ENCODE results near the gene MRPS5. TPM values are rescaled to one million over a fixed set of nuclear protein-coding genes. Genes with fewer than 3 reads are reported as not detected.

Gene MRPS5
- 10 to 100 TPM; 32.2 to 33.7 TPM for total RNA-seq
- long read RNA-seq, donor 1, transcript MRPS5-201 (12 exons, 1,652 nt) = major isoform, 12 of 19 reads
- long read RNA-seq, donor 1, partial matches to known transcripts = 4 of 19 reads
- long read RNA-seq, donor 1, other reads (novel, unspliced or antisense) = 2 of 19 reads
- long read RNA-seq, donor 2, transcript MRPS5-201 (12 exons, 1,652 nt) = major isoform, 53 of 64 reads
- long read RNA-seq, donor 2, partial matches to known transcripts = 6 of 64 reads
- long read RNA-seq, donor 2, other reads (novel, unspliced or antisense) = 1 of 64 reads

DNA sequence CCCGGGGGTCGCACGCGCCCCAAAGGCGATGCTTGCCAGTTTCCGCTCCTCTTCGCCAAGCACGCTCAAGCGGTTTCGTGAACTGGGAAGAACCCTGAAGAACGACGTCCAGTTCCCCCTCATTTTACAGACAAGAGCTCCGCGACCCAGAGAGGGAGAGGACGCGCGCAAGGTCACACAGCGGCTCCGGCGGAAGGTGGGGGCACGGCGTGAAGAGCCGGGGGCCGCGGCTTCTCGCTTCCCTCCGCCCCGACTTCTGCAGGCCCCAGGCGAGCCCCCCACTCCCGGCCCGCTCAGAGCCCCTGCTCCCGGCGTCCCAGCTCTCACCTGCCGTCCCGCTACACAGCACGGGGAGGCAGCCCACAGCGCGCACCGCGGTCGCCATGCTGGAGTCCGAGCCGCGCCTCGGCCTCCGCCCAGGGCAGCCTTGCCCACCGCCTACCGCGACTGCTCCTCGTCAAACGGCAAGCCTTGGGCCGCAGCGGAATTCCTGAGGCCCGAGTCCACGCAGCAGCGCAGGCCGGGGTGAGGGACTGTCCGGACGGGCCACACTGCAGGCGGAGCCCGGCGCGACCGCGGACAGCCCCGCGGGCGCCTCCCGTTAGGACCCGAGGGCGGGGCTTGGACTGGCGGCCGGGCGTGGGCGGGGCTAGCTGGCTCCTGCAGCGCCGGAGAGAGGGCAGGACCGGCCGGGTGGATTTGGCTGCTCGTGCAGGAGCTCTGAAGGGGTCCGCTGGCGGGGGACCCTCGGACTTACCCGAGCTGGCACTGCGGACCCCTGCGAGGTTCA, at the start of gene MRPS5:
Gene MRPS5, minus strand, starts transcription at position 402 of the 790 bp plus-strand sequence. Its CDS starts 17 bp downstream, at position 385.
- DNase-seq (ENCODE audit: low spot score) = peak; percentile 95
- intact Hi-C loops (cut with DNase I) = loop anchor here in 1 of 2 donors (2.0 kb wide), 1 partner anchor 65 kb away; no protein-coding TSS in a partner anchor

DNA sequence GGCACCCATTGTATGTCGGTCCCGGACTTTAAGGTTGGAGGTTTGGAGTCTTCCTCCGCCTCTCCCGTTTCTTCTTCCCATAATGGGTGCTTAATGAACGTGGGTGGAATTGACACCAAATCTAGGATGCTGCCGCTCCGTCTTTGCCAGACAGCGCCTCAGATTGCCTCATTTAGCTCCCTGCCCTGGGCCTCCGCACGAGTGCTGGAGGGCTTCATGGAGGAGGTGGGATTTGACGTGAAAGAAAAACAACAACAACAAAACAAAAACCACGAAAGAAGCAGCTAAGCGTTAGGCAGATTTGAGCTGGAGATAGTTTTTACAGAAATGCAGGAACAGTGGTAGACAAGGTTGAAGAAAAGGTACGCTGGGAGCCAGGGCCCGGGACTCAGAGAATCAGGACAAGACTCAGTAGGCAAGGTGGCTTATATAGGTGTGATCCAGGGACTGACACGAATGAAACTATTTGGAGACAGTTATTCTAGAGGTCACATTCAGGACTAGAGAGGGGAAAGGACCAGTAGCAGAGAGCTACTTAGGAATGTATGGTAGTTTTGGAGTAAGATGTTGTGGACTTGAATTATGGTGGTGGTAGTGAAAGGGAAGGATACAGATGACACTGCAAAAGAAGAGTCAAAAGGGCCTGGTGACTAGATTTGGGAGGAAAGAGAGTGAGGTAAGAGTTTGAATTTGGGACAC, 44.6 kb upstream of the MRPS5 start:
- intact Hi-C loops (cut with DNase I) = no loop called here
- DNase-seq (ENCODE audit: low spot score) = no peak

DNA sequence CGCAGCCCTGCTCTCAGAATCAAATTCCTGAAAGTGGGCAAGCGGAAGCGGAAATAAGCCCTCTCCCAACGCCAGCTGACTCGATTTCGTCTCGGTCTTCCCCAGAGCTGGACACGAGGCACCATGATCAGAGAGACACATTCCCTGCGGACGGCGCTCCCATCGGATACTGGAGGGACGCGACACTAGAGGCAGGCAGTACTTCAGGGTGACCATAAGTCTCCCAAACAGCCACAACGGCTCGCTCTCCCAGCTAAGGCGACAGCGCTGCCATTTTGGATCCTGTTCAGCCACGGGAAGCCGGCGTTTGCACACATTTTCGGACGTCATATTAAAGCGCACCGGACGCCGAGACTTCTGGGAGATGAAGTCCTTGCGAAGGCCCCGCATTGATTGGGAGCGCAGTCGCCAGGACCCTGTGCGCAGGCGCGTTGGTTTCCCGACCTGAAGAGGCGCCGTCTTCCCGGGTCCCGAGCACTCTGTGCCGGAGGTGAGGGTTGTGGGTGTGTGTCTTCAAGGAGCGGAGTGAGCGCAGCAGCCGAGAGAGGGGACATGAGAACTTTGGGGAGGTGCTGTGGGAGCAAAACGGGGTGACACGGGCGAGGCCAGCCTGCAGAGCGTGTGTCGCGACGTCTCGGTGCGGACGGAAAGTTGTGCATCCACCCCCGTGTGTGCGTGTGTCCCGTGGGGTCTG, 43.9 kb upstream of the MRPS5 start, which contains the start of gene ZNF2:
Gene ZNF2, plus strand, starts transcription at position 439 of the 694 bp plus-strand sequence. CDS start 10,418 bp downstream, outside the sequence.
- intact Hi-C loops (cut with DNase I) = no loop called here
- DNase-seq (ENCODE audit: low spot score) = peak; percentile 99

DNA sequence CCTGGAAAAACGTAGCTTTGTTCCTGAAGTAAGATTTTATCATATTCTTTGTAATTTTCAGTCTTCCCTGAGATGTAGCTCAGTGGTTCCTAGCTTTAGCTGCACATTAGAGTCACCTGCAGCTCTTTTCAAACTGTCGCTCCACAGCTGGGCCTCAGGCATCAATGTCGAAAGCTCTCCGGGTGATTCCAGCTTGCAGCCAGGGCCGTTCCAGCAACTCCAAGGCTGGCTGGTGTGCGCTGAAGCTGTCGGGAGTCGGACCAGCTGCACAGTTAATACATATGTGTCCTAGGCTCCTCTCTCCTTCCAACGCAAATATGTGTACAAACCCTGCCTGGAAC, 43.4 kb upstream of the MRPS5 start:
- DNase-seq (ENCODE audit: low spot score) = no peak
- intact Hi-C loops (cut with DNase I) = no loop called here

DNA sequence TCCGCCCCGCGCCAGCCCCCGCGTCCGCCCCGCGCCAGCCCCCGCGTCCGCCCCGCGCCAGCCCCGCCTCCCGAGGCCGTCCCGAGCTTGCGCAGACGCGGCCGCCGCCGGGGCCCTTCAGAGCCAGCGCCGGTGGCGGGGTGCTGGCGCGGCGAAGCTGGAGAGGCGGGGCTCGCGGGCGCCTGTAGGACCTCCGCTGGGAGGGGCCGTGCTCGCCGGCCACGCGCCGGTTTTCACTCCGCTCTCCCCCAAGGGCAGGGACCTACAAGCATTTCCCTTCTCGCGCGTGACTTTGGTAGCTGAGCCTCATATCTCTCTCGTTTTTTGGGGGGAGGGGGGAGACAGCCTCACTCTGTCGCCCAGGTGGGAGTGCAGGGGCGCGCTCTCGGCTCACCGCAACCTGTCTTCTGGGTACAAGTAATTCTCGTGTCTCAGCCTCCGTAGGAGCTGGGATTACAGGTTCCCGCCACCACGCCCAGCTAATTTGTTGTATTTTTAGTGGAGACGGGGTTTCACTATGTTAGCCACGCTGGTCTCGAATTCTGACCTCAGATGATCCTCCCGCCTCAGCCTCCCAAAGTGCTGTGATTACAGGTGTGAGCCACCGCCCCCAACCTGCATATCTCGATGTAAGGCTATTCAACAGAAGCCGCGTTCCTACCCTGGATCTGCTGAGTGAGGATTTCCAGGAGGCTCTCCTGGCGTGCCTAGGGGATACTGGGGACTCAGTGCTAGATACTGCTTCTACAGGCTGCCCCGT, 38.3 kb upstream of the MRPS5 start, which contains the start of gene ZNF514:
Gene ZNF514, minus strand, starts transcription at position 159 of the 760 bp plus-strand sequence. CDS start 6,595 bp downstream, outside the sequence.
- peak; percentile 92 for DNase-seq (ENCODE audit: low spot score)
- intact Hi-C loops (cut with DNase I) = no loop called here

DNA sequence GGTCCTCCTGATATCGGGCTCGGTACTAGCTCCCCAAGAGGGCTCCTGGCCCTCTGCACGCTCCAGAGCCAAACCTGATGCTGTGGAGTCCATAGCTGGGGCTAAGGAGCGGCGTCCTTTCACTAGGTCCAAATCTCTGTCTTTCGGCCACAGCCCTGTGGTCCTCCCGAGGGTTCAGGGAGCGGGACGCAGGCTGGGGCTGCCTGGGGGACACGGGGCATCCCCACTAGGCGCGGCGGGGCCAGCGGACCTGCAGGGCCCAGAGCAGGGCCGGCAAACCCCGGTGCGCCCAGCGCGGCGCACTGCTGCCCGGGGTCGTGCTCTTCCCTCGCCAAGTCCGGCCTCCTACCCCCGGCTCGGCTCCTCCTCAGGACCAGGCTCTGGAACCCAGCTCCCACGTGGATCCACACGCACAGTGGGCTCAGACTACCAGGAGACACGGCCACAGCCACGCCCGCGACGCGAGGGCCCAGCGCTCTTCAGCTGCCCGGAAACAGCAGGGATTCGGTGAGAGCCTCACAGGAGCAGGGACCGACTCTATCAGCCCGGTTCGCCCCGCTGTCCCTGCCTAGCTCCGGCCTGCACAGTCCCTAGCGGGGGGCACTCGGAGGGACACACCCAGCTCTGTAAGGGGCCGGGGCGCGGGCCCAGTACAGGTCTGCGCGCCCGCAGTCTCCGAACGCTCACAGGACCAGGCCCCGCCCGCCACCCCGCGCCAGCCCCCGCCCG, 37.4 kb upstream of the MRPS5 start:
- intact Hi-C loops (cut with DNase I) = loop anchor here in 1 of 2 donors (1.0 kb wide), 1 partner anchor 10 kb away; no protein-coding TSS in a partner anchor
- peak; percentile 88 for DNase-seq (ENCODE audit: low spot score)

DNA sequence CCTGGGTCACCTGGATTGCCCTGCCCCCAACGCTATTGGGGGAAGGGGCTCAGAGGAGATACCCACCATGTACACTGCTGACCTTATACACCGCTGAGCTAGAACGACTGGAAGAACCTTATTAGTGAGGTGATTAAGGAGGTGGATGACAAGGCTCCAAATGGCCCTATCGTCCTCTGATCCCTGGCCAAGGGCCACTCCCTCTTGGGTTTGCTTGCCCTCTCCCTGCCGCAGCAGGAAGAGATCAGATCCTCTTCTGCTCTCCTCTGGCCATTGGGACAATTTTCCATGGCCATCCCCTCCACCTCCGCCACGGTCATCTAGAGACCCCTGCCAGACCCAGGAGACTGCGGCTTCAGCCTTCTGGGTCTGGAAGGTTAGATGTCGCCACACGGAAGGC, 36.8 kb upstream of the MRPS5 start:
- intact Hi-C loops (cut with DNase I) = loop anchor here in 1 of 2 donors (1.0 kb wide), 1 partner anchor 9 kb away; no protein-coding TSS in a partner anchor
- no peak for DNase-seq (ENCODE audit: low spot score)

DNA sequence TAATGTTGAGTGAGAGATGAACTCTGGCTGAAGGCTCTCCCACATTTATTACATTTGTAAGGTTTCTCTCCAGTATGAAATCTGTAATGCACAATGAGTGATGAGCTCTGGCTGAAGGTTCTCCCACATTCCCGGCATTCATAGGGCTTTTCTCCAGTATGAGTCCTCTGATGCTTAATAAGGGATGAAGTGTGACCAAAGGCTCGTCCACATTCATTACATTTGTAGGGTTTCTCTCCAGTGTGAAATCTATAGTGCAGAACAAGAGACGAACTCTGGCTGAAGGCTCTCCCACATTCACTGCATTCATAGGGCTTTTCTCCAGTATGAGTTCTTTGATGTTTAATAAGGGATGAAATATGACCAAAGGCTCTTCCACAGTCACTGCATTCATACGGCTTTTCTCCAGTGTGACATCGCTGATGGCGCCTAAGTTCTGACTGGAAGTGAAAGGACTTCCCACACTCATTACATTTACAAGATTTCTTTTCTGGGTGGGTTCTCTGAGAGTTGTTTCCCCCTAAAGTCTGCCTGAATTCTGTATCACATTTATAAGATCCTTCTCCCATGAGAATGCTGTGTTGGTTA, 27.9 kb upstream of the MRPS5 start:
- DNase-seq (ENCODE audit: low spot score) = no peak
- intact Hi-C loops (cut with DNase I) = loop anchor here in 1 of 2 donors (1.0 kb wide), 1 partner anchor 9 kb away; no protein-coding TSS in a partner anchor

DNA sequence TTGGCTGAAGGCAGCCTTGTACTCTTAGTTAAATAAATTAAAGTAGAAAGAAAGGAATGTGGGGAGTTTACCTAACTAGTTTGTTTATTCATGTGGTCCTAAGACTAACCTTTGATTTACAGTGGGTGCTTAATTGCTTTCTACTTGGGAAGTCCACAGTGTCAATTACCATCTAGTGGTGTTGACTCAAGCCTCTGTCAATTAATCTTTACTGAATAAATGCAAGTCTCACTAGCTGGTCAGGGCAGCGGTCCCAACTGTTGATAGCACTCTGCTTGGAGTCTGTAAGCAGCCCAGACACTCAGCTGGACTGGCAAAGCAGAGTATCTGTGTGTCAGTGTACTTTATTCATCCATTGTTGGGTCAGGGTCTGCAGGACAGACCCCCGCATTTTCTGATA, 22.2 kb upstream of the MRPS5 start:
- no peak for DNase-seq (ENCODE audit: low spot score)
- intact Hi-C loops (cut with DNase I) = no loop called here

DNA sequence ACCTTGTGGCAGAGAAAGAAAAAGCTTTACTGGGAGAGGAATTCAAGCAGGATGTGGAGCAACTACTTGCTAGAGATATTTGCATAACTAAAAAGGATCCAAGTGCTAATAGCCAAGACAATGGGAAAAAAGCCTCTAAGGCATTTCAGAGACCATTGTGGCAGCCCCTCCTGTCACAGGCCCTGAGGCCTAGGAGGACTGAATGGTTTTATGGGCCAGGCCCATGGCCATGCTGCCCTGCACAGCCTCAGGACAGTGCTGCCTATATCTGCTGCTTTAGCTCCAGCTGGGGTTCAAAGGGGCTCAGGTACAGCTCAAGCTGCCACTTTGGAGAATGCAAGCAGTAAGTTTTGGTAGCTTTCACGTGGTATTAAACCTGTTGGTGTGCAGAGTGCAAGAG, 17.1 kb upstream of the MRPS5 start:
- intact Hi-C loops (cut with DNase I) = no loop called here
- no peak for DNase-seq (ENCODE audit: low spot score)

DNA sequence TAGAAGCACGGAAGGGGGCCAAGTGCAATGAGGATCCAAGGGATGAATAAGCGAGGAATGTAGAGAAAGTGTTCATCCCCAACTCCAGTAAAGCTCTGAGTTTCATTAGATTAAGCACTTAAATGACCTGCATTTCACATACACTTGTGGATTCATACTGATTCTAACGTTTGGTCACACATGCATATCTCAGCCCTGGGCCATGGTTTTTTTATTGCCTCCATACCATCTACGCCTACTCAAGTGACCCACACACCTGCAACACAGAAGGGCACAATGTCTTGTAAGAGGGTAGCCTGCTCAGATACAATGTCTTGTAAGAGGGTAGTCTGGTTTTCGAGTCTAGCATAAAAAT, 566 bp upstream of the MRPS5 start:
- no peak for DNase-seq (ENCODE audit: low spot score)
- intact Hi-C loops (cut with DNase I) = no loop called here

DNA sequence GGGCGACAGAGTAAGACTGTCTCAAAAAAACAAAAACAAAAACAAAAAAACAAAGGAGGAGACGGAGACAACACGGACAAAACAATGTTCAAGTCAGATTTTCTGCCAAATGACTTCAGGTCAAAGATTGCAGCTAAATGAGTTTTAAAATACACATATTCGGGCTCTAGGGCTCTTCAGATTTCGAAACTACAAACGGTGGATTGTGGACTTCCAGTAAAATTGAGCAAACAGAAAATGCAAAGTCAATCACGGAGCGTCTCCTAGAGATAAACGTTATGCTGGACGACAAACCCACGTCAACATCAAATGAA, 558 bp downstream of the MRPS5 start:
- DNase-seq (ENCODE audit: low spot score) = no peak
- intact Hi-C loops (cut with DNase I) = loop anchor here in 1 of 2 donors (2.0 kb wide), 1 partner anchor 64 kb away; no protein-coding TSS in a partner anchor

DNA sequence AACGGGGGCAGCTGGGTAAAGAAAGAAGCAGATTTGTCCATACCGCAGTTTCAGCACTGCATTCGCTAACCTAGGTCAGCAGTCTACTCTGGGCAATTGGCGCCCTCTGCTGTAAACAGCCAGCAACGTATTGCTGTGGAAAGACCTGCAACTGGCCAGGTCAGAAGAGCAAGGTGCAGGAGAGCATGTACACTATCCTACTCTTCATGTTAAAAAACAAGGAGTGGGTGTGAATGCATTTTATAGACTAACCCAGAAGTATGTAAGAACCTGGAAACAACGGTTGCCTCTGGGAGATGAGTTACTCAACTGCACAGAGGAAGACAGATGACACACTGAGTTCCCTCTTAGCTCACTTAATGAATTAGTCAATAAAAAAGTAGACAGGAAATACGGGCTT, 6.2 kb downstream of the MRPS5 start:
- peak; percentile 86 for DNase-seq (ENCODE audit: low spot score)
- intact Hi-C loops (cut with DNase I) = no loop called here

DNA sequence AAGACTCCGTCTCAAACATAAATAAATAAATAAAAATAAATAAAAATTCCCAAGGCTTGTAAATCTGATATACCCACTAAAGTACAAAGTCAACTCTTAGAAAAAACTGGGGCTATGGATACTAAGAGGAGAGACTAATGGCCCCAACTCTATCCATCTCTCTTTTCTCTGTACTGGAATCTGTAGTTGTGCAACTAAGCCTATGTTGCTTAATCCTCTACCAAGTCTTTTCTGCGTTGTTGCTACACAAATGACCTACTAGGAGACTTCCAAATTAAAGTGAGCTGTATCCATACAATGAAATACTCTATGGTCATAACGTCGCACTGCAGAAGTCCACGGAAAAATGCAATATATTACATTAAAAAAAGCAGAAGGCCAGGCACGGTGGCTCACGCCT, 8.1 kb downstream of the MRPS5 start:
- DNase-seq (ENCODE audit: low spot score) = no peak
- intact Hi-C loops (cut with DNase I) = no loop called here

DNA sequence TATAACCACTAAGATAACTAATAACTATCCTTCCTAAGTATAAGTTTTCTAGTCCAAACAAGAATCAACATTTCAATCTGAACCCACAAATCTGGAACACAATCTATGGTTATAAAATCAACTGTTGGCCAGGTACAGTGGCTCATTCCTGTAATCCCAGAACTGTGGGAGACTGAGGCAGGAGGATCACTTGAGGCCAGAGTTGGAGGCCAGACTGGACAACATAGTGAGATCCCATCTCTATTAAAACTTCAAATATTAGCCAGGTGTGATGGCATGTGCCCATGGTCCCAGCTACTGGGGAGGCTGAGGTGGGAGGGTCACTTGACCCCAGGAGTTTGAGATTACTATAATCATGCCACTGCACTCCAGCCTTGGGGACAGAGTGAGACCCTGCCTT, 11.2 kb downstream of the MRPS5 start:
- intact Hi-C loops (cut with DNase I) = no loop called here
- no peak for DNase-seq (ENCODE audit: low spot score)

DNA sequence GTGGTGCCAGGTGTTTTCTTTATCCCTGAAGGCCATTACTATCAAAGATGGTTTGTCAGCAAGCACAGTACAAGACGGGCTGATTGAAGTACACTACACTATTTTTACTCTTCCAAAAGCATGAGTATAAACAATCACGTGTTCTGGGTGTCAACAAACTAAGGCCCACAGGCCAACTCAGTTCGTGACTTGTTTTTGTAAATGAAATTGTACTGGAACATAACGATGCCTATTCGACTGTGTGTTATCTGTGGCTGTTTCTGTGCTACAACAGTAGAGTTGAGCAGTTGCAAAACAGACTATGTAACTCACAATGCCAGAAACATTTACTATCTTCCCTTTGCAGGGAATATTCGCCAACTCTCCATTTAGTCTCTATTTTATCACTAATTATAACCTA, 12.3 kb downstream of the MRPS5 start:
- intact Hi-C loops (cut with DNase I) = no loop called here
- no peak for DNase-seq (ENCODE audit: low spot score)

DNA sequence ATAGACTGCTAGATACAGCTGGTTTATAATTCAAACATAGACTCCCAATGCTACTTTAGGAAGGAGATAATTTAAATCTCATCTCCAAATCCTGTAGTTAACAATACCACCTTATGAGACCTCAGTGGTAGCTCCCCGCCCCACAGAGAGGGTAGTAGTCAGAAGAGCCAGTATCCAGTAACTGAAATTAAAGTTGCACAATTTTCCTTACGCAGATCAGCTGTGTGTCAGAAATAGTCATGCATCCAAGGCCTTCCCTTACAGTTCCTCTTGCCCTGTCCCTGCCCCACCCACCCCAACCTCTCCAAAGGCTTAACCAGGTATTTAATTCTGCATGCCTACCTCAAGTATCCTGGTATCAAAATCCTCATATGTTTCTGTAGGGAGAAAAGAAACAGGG, 15.5 kb downstream of the MRPS5 start:
- intact Hi-C loops (cut with DNase I) = no loop called here
- no peak for DNase-seq (ENCODE audit: low spot score)

DNA sequence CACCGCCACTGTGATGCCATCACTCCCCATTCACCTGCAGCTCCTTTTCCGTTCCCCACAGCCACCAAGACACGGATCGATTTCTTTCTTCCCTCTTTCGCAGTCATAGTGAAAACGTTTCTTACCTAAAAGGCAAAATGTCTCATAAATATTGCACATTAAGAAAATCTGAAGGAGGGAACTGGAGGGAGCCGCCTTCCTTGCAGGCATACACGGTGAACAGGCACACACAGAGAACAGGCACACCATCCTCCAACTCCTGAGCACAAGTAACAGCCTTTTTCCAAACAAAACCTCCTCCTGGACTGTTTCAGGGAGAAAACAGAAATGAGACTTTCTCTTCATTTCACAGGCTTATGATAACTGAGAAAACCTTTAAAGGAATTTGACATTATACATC, 17.0 kb downstream of the MRPS5 start:
- intact Hi-C loops (cut with DNase I) = no loop called here

More for the DNA sequence above, 17.0 kb downstream of the MRPS5 start:
- DNase-seq (ENCODE audit: low spot score) = no peak

Measured in posterior vena cava (tissue), 2 donors.